Upper lobe of left lung (tissue), 4 donors: Measurements from ENCODE around the gene RBM39.

ENCODE experiments used
- POLR2A ChIP-seq, 4 donors: fragments of 450-650 bp; IDR thresholded peaks; one replicate each; pipeline ENCODE4 v1.5.1; 2016 to 2017; ENCODE audit warnings: antibody characterized with exemption in 4 of 4, mild to moderate bottlenecking in 2 of 4
- POLR2AphosphoS5 ChIP-seq, 2 donors: sonication (generic); formaldehyde crosslinking; IDR thresholded peaks; one replicate each; pipeline ENCODE4 v1.5.1; 2017; ENCODE audit warnings: antibody characterized with exemption in 2 of 2
- TF ChIP-seq, protein P1 (sequence below), 6 experiments: fragments of 450-650 bp in 4 of 6; fragments of 200-600 bp in 2 of 6; sonication (generic) in 2 of 6; IDR thresholded peaks; one replicate each; pipeline ENCODE4 v1.5.1; 2016 to 2019; ENCODE audit warnings: antibody characterized with exemption in 6 of 6

DNA sequence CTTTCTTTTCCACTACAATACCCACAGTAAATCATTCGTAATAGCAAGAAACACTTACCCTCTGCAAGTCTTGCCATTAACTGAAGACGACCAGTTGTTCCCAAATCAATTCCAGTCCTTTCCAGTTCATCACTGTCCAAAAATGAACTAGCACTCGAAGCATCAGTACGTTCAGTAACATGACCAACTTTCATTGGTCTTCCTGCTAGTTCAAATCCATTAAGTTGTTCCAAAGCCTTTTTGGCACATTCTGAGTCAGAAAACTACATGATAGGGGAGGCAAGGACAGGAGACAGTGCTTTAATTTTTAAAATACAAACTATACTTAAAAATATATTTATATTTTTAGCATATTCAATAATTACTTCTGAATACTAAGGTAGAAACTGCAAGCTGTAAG is 27.9 kb downstream of the RBM39 start:
- TF ChIP-seq POLR2AphosphoS5 (IDR thresholded peaks at IDR 0.05) (no peak), POLR2A (IDR thresholded peaks at IDR 0.05) (no peak)
- TF ChIP-seq, protein P1, sequence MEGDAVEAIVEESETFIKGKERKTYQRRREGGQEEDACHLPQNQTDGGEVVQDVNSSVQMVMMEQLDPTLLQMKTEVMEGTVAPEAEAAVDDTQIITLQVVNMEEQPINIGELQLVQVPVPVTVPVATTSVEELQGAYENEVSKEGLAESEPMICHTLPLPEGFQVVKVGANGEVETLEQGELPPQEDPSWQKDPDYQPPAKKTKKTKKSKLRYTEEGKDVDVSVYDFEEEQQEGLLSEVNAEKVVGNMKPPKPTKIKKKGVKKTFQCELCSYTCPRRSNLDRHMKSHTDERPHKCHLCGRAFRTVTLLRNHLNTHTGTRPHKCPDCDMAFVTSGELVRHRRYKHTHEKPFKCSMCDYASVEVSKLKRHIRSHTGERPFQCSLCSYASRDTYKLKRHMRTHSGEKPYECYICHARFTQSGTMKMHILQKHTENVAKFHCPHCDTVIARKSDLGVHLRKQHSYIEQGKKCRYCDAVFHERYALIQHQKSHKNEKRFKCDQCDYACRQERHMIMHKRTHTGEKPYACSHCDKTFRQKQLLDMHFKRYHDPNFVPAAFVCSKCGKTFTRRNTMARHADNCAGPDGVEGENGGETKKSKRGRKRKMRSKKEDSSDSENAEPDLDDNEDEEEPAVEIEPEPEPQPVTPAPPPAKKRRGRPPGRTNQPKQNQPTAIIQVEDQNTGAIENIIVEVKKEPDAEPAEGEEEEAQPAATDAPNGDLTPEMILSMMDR (IDR thresholded peaks at IDR 0.05) = no peak
